Measurements from ENCODE around the gene PEPD. TPM values are rescaled to one million over a fixed set of nuclear protein-coding genes. Genes with fewer than 3 reads are reported as not detected.
A peak's percentile ranks its signal among the peaks of the same experiment; 100 is the strongest.

Gene PEPD
- total and polyA plus RNA-seq, 2 of the 4 experiments (the other 2 are of a cell fraction) = 36.7 to 88.4 TPM

- H4K5ac ChIP-seq (ENCODE audit: low read depth, low read length) = no peak overlapping the region
- WGBS, 2 experiments (ENCODE audit: extremely low coverage in 2 of 2, insufficient read length in 1 of 2) = 10% methylated on average over 3 of the region's 10 CpGs; no CpG with 5 or more reads in 1 of the 2 experiments
- H2AK9ac ChIP-seq (replicated peaks; ENCODE audit: low read depth, low read length, poor library complexity) = no peak overlapping the region
- BruUV-seq (replicated peaks) = no TSS peak
- no peak overlapping the region for H3K56ac ChIP-seq (ENCODE audit: extremely low read depth, insufficient read depth, low read length)
- no peak overlapping the region for H3K4me3 ChIP-seq (ENCODE audit: insufficient read depth, low read depth, low read length)
- H4K8ac ChIP-seq (ENCODE audit: low read depth in 2 of 2, low read length in 2 of 2) = no peak overlapping the region
- intact Hi-C loops (cut with micrococcal nuclease) (no loop called here), dilution Hi-C loops (cut with HindIII; ENCODE audit: low sequenced_read_pairs, unreplicated experiment) (no loop called here), in situ Hi-C loops (cut with MboI; ENCODE audit: low sequenced_read_pairs) (no loop called here)
- H3K79me1 ChIP-seq (ENCODE audit: low read depth in 1 of 2, low read length in 2 of 2) = 0 out of 4 replicates have a peak, but pooled peaks cover 0 to 4% of the 10 kb centered on the region in 2 experiments
- peak; percentile 76 for ATAC-seq (ENCODE audit: low read depth)
- H3K18ac ChIP-seq (ENCODE audit: low read depth, low read length) = no peak overlapping the region
- no peak overlapping the region for H2BK5ac ChIP-seq (ENCODE audit: low read depth, low read length, poor library complexity, severe bottlenecking)
- no peak overlapping the region for H3K4ac ChIP-seq (ENCODE audit: low read depth, low read length)
- peaks cover 9% of the 10 kb centered on the region for H3K9me1 ChIP-seq (ENCODE audit: insufficient read depth, low read length)
- no peaks in the 10 kb centered on the region for H3K27me3 ChIP-seq (ENCODE audit: control insufficient read depth, insufficient read depth, low read length)
- H2AFZ ChIP-seq (replicated peaks; ENCODE audit: low read length, poor library complexity) = no peak overlapping the region
- no peak overlapping the region; the same call in 1 of the 2 replicates for H3K14ac ChIP-seq (replicated peaks; ENCODE audit: low read depth, low read length)
- no peak overlapping the region for H3K9ac ChIP-seq (ENCODE audit: low read depth, low read length)
- H4K91ac ChIP-seq (ENCODE audit: insufficient read depth, low read depth, low read length) = no peak overlapping the region
- no peak overlapping the region for H2BK120ac ChIP-seq (ENCODE audit: low read depth, low read length)
- no peak overlapping the region for H3K27ac ChIP-seq (ENCODE audit: insufficient read depth, low read length)
- ChIA-PET POLR2A (ENCODE audit: unreplicated experiment) (no interaction called here), CTCF (no interaction called here)
- DNase-seq = peak; percentile 64
- H2BK15ac ChIP-seq (ENCODE audit: low read depth, low read length) = no peak overlapping the region
- no peaks in the 10 kb centered on the region for H4K20me1 ChIP-seq (ENCODE audit: insufficient read depth, low read length)
- peaks cover 1% of the 10 kb centered on the region; the same call in 1 of the 2 replicates for H3K36me3 ChIP-seq (ENCODE audit: control insufficient read depth, insufficient read depth, low read length)
- no peaks in the 10 kb centered on the region for H3K9me3 ChIP-seq (ENCODE audit: control insufficient read depth, insufficient read depth, low read length)
- no peaks in the 10 kb centered on the region for H3K4me1 ChIP-seq (ENCODE audit: control insufficient read depth, insufficient read depth, low read length)
- TF ChIP-seq NFE2L2 (IDR thresholded peaks at IDR 0.05; ENCODE audit: low read depth, low read length) = no peak
- no peak for TF ChIP-seq ELK1 (IDR thresholded peaks at IDR 0.05; ENCODE audit: borderline replicate concordance, low read depth, low read length)
- no peak for TF ChIP-seq RCOR1 (IDR thresholded peaks at IDR 0.05; ENCODE audit: insufficient replicate concordance, low read length)
- TF ChIP-seq POLR2A (IDR thresholded peaks at IDR 0.05; ENCODE audit: low read depth, low read length) = no peak
- no peak for TF ChIP-seq MXI1 (IDR thresholded peaks at IDR 0.05; ENCODE audit: borderline replicate concordance, low read depth, low read length)
- no peak for TF ChIP-seq CHD1 (IDR thresholded peaks at IDR 0.05; ENCODE audit: low read depth, low read length)
- TF ChIP-seq RAD21 (IDR thresholded peaks at IDR 0.05; ENCODE audit: low read length) = no peak
- TF ChIP-seq SMC3 (IDR thresholded peaks at IDR 0.05; ENCODE audit: low read depth, low read length) = no peak
- no peak for TF ChIP-seq CEBPB (IDR thresholded peaks at IDR 0.05; ENCODE audit: low read depth, low read length)
- TF ChIP-seq RFX5 (IDR thresholded peaks at IDR 0.05; ENCODE audit: low read depth, low read length) = no peak
- no peak for TF ChIP-seq FOS (IDR thresholded peaks at IDR 0.05; ENCODE audit: low read depth, low read length)
- no peak for TF ChIP-seq BHLHE40 (IDR thresholded peaks at IDR 0.05; ENCODE audit: low read depth, low read length)
- no peak for TF ChIP-seq MAZ (IDR thresholded peaks at IDR 0.05; ENCODE audit: borderline replicate concordance, low read depth, low read length)
- TF ChIP-seq USF2 (IDR thresholded peaks at IDR 0.05; ENCODE audit: low read depth, low read length) = no peak
- no peak for TF ChIP-seq CTCF (conservative IDR thresholded peaks at IDR 0.05; ENCODE audit: low read depth, low read length)
- no peak for TF ChIP-seq MAFK (IDR thresholded peaks at IDR 0.05; ENCODE audit: low read depth, low read length)
- no peak overlapping the region; the same call in 1 of the 2 replicates for H3K4me2 ChIP-seq (ENCODE audit: low read depth, low read length)
- no peak overlapping the region for H3K23ac ChIP-seq (ENCODE audit: low read depth, low read length)
- no peak overlapping the region for H2BK20ac ChIP-seq (ENCODE audit: low read depth, low read length)
- no peak overlapping the region for H2AK5ac ChIP-seq (ENCODE audit: low read depth, low read length)
Measured at GRCh38 chr19:33463199-33463598, 58.4 kb downstream of the PEPD start.
